Heart left ventricle (tissue), 13 donors: ENCODE data around the gene CEP350.

Experiments used
- CTCF ChIP-seq, 12 donors: fragments of 200-600 bp; sonication (generic) in 4 of 12; IDR thresholded peaks; one replicate each; pipeline versions ENCODE4 v1.5.0 to v1.8.0; 2018 to 2022; ENCODE audit warnings: antibody characterized with exemption in 12 of 12, mild to moderate bottlenecking in 5 of 12
- POLR2A ChIP-seq, 2 donors: fragments of 450-650 bp; IDR thresholded peaks; one replicate each; pipeline ENCODE4 v1.6.1; 2017; ENCODE audit warnings: antibody characterized with exemption in 2 of 2, mild to moderate bottlenecking in 2 of 2, moderate library complexity in 2 of 2
- donor health status: ischemic (EF 13 %, LVEDD 7.1; RV severe dilation, severe dysfunction).
- donor health status: DM: no; HTN: yes; CAD: no.
- donor health status: DM: no; HTN: no; CAD: no.
- donor health status: ischemic (EF 25% LVEDD 6.9; RV normal size, moderate dysfunction).
- donor health status: ischemic (EF 25% LVEDD 5.7; RV mildly dilated, moderate dysfunction).
- donor health status: ischemic (EF 35%, LVEDD 5.7; RV mildly dilated, moderate dysfunction).
- donor health status: nonischemic (EF 11% LVEDD 7.7; RV severe dilation, severe dysfunction).
- donor health status: DM: yes; HTN: yes; CAD: no.
- donor health status: PGD.
- donor health status: ischemic (EF 29% LVEDD 5.4; RV normal size, mild dysfunction).
- donor health status: nonischemic (EF 23%, LVEDD 6.1; RV moderate dilation, normal function).

GRCh38 chr1:180130651-180131050 is 176.0 kb downstream of the CEP350 start:
- no peak for TF ChIP-seq CTCF (IDR thresholded peaks at IDR 0.05)
- TF ChIP-seq POLR2A (IDR thresholded peaks at IDR 0.05), result no peak
